Aorta (tissue), 5 donors: Measurements from ENCODE around the gene TSC22D4. TPM values are rescaled to one million over a fixed set of nuclear protein-coding genes. Genes with fewer than 3 reads are reported as not detected.
A peak's percentile ranks its signal among the peaks of the same experiment; 100 is the strongest.

Experiments
- ATAC-seq: fragments of 200-7000 bp; cut with Tn5 transposase; one replicate; pipeline ENCODE4 v1.9.1; 2022; ENCODE audit warnings: moderate library complexity; ENCODE audit not compliant: low FRiP score
- DNase-seq, 2 donors: peaks; one replicate each; pipeline ENCODE4 v3.0.0-alpha.2; 2020
- H3K27ac ChIP-seq, 2 donors: one replicate each; pipeline ENCODE4 v1.5.1; 2013; ENCODE audit warnings: low read length in 2 of 2, mild to moderate bottlenecking in 2 of 2, moderate library complexity in 2 of 2, control low read depth in 1 of 2, inconsistent platforms in 1 of 2, low read depth in 1 of 2
- H3K27me3 ChIP-seq, 2 donors: one replicate each; pipeline ENCODE4 v1.6.1; 2013; ENCODE audit warnings: control low read depth in 1 of 2, low read length in 1 of 2, mild to moderate bottlenecking in 1 of 2, moderate library complexity in 1 of 2; ENCODE audit not compliant: insufficient read depth in 2 of 2, control insufficient read depth in 1 of 2
- H3K36me3 ChIP-seq, 2 donors: one replicate each; pipeline ENCODE4 v1.6.1; 2013; ENCODE audit warnings: control low read depth in 1 of 2, low read length in 1 of 2, mild to moderate bottlenecking in 1 of 2; ENCODE audit not compliant: insufficient read depth in 2 of 2, control insufficient read depth in 1 of 2
- H3K4me1 ChIP-seq, 2 donors: one replicate each; pipeline ENCODE4 v1.6.1; 2013; ENCODE audit warnings: low read length in 2 of 2, control low read depth in 1 of 2, mild to moderate bottlenecking in 1 of 2, moderate library complexity in 1 of 2; ENCODE audit not compliant: insufficient read depth in 2 of 2, control insufficient read depth in 1 of 2
- H3K4me3 ChIP-seq, 2 donors: one replicate each; pipeline ENCODE4 v1.5.1; 2013; ENCODE audit warnings: low read length in 2 of 2, control low read depth in 1 of 2, mild to moderate bottlenecking in 1 of 2
- H3K9me3 ChIP-seq: one replicate; pipeline ENCODE4 v1.6.1; 2013; ENCODE audit warnings: mild to moderate bottlenecking, low read length; ENCODE audit not compliant: control insufficient read depth
- WGBS, 2 donors: extraction: QIAGEN DNeasy Blood & Tissue Kit; methylation state at CpG; one replicate each; pipeline ENCODE4 v1.1.7; 2013; 5-methylcytosine and 5-hydroxymethylcytosine counted together
- intact Hi-C, 2 donors: fragments of 100-400 bp; cut with DNase I; formaldehyde crosslinking; loops; one replicate each; pipeline versions ENCODE4 v1.14.2 to v1.15.0; 2022
- polyA plus RNA-seq, 2 donors: library from polyadenylated mRNA; stranded (reverse); fragments of 200-250 nt; gene quantifications; one replicate each; pipeline ENCODE4 v1.2.3, GENCODE V29; 2013
- total RNA-seq, 2 donors: library from RNA; stranded (reverse); fragmentation: NEBNext Ultra II Directional; extraction: Animal tissue kit (Norgen Biotek cat#: 25700); gene quantifications; one replicate each; pipeline ENCODE4 v1.2.1, GENCODE V29; 2021
- donor health status: healthy with polysubstance abuse.
- donor health status: Bipolar disorder and iron deficiency.
- donor health status: DM: no; HTN: no; CAD: no.
- donor health status: DM: no; HTN: no; CAD: no.
- donor health status: DM: yes; HTN: yes; CAD: no.

TSC22D4 gene
- total and polyA plus RNA-seq, 4 donors: 18.8 to 46.5 (median 33.3) TPM

DNA sequence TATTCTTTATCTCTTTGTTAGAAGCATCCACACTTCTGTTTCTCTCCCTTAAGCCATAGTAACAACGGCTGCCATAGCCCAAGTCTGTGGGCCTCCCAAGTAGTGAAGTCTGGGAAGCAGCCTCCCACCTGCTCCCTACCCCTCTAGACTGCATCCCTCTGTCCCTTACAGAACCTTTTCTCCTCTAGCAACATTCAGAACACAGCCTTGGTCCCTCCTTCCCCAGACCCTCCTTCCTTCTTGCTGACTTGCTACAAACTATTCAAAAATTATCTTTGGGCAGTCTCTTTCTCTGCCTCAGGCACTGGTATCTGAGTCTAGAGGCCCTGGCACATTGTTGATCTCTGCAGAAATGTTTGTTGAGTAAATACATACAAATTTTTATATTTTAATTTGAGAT is 2.5 kb upstream of the TSC22D4 start:
- intact Hi-C loops: no loop called here
- H3K36me3 ChIP-seq: no peaks in the 10 kb centered on the region
- 87 to 92% methylated on average over 1 of the region's 1 CpG for WGBS, 2 donors
- no peaks in the 10 kb centered on the region for H3K9me3 ChIP-seq
- H3K4me3 ChIP-seq: no peak overlapping the region
- DNase-seq: no peak
- ATAC-seq: no peak
- H3K27ac ChIP-seq: no peak overlapping the region
- no peaks in the 10 kb centered on the region for H3K4me1 ChIP-seq
- H3K27me3 ChIP-seq: no peaks in the 10 kb centered on the region

DNA sequence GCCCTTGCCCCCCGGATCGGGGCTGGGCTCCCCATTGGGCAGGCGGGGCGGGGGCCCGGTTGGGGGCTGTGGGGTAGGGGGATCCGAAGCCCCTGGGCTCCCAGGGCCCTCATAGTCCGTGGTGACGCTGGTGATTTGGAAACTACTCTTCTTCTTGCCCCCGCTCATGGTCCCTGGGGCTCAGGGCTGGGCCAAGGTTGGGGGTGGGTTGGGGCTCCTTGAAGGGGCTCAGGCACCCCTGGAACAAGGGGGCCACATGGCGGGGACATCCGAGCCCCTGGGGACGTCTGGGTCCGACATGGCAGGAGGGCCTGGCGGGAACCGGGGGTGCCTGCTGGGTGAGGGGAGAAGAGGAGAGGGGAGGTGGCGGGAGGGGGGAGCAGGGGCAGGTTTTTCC is 1.1 kb downstream of the TSC22D4 start:
- Histone ChIP-seq H3K4me3 (peak overlapping the region; percentile 85 to 91), H3K4me1 (no peaks in the 10 kb centered on the region), H3K27ac (no peak overlapping the region), H3K9me3 (no peaks in the 10 kb centered on the region), H3K27me3 (no peaks in the 10 kb centered on the region), H3K36me3 (no peaks in the 10 kb centered on the region)
- WGBS, 2 donors: 1 to 2% methylated on average over 10 to 16 of the region's 16 CpGs
- intact Hi-C loops: loop anchor here in 1 of 2 donors (10.0 kb wide), 1 partner anchor 377 kb away; the partner anchor contains the start of gene SLC12A9
- ATAC-seq (no peak), DNase-seq (peak in 1 of 2 donors; percentile 76)

DNA sequence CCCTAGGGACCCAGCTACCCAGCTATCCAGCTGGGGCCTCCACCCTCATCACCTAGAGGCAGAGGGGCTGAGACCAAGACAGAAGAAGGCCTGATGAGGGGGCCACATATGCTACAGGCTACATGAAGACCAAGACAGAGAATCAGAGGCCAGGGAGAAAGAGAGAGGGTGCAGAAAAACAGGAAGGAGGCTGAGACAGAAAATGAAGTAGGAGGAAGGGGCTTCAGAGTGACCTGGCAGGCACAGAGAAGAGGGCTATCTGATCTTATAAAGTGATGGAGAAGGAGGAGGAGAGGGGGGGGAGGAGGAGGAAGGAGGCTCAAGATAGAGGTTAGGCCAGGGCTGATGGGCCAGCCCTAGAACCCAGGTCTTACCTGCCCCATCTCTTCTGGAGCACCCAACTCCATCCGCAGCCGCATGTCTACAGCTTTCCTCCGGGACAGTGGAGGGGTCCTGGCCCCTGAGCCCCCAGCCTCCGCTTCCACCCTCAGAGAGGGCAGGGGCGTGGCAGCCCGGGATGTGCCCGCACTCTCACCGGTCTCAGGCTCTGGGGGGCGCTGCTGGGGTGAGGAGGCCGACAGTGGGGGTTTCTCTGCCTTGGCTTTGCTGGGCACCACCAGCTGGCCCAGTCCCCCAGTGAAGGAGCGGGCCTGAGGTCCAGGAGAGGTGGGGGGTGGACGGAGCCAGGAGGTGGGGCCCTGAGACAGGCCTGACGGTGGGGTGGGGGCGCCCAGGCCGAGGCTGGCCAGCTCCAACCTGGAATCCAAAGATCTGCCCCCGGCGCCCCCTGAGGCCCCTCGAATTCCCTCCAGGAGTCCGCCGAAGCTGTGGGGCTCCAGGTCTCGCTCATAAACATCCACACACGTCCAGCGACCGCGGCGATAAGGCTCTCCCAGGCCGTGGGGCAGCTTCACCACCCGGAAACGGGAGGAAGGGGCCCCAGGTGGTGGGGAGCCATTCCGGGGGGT is 1.8 kb downstream of the TSC22D4 start:
- no peaks in the 10 kb centered on the region for H3K9me3 ChIP-seq
- H3K4me3 ChIP-seq: peak overlapping the region; percentile 85 to 91
- ATAC-seq: peak; percentile 1
- H3K27me3 ChIP-seq: no peaks in the 10 kb centered on the region
- WGBS, 2 donors: 14% methylated on average over 27 to 30 of the region's 30 CpGs
- peak in 1 of 2 donors; percentile 81 for DNase-seq
- H3K36me3 ChIP-seq: no peaks in the 10 kb centered on the region
- no peaks in the 10 kb centered on the region for H3K4me1 ChIP-seq
- H3K27ac ChIP-seq: no peak overlapping the region
- intact Hi-C loops: loop anchor here in 1 of 2 donors (10.0 kb wide), 1 partner anchor 378 kb away; the partner anchor contains the start of gene SLC12A9

GRCh38 chr7:100476101-100476780 is 2.8 kb downstream of the TSC22D4 start:
- intact Hi-C loops: loop anchor here in 1 of 2 donors (10.0 kb wide), 1 partner anchor 379 kb away; the partner anchor contains the start of gene SLC12A9
- Histone ChIP-seq H3K27ac (no peak overlapping the region), H3K4me3 (no peak overlapping the region), H3K27me3 (no peaks in the 10 kb centered on the region), H3K4me1 (no peaks in the 10 kb centered on the region), H3K36me3 (no peaks in the 10 kb centered on the region), H3K9me3 (no peaks in the 10 kb centered on the region)
- WGBS, 2 donors: 11 to 12% methylated on average over 6 of the region's 6 CpGs
- no peak for DNase-seq
- ATAC-seq: no peak

- no peaks in the 10 kb centered on the region for H3K9me3 ChIP-seq
- H3K4me1 ChIP-seq: no peaks in the 10 kb centered on the region
- no peak overlapping the region for H3K27ac ChIP-seq
- ATAC-seq: no peak
- H3K4me3 ChIP-seq: no peak overlapping the region
- H3K36me3 ChIP-seq: no peaks in the 10 kb centered on the region
- H3K27me3 ChIP-seq: no peaks in the 10 kb centered on the region
- WGBS, 2 donors: 54 to 60% methylated on average over 9 of the region's 9 CpGs
- peak in 1 of 2 donors; percentile 74 for DNase-seq
- intact Hi-C loops: loop anchor here in 1 of 2 donors (10.0 kb wide), 1 partner anchor 379 kb away; the partner anchor contains the start of gene SLC12A9
Observed at GRCh38 chr7:100475549-100475948, 3.5 kb downstream of the TSC22D4 start.

GRCh38 chr7:100472854-100473499 is 6.0 kb downstream of the TSC22D4 start:
- no peaks in the 10 kb centered on the region for H3K9me3 ChIP-seq
- ATAC-seq (no peak), DNase-seq (peak; percentile 63 to 79)
- H3K36me3 ChIP-seq: no peaks in the 10 kb centered on the region
- H3K27me3 ChIP-seq: no peaks in the 10 kb centered on the region
- H3K27ac ChIP-seq: peak overlapping the region in 1 of 2 donors; percentile 33
- H3K4me1 ChIP-seq: no peaks in the 10 kb centered on the region
- intact Hi-C loops: loop anchor here in 1 of 2 donors (10.0 kb wide), 1 partner anchor 382 kb away; the partner anchor contains the start of gene SLC12A9
- H3K4me3 ChIP-seq: no peak overlapping the region
- WGBS, 2 donors: 44 to 46% methylated on average over 14 of the region's 14 CpGs

DNA sequence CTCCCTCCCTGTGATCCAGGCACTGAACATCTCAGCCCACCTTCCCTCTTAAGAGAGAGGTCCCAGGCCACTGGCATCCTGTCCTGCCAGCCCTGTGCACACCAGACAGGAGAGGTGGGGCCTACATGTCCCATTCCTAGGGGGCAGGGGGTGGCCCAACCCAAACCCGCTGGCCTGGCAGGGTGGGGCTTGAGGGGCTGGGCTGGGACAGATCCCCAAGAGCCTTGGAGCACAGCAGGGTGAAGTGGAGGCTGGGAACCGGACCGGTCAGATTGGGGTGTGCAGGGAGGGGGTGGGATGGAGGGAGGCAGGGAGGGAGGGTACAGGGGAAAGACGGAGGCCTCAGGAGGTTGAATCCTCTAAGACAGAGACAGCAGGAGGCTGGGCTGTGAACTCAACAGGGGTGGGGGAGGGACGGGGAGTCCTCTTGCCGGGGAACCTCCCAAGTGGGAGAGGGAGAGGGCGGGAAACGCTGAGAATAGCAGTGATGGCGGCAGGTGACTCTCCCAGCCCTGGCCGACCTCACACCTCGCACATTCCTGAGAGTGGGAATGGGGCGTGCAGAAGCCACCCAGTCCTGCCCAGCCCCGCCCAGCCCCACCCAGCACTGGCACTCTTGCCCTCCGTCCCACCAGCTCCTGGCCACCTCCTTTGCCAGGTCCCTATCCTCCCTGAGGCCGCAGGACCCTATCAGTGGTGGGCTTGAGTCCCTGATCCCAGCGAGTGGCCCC is 6.7 kb downstream of the TSC22D4 start:
- 67 to 75% methylated on average over 16 of the region's 16 CpGs for WGBS, 2 donors
- intact Hi-C loops: loop anchor here in 1 of 2 donors (10.0 kb wide), 1 partner anchor 383 kb away; the partner anchor contains the start of gene SLC12A9
- Histone ChIP-seq H3K36me3 (no peaks in the 10 kb centered on the region), H3K27me3 (no peaks in the 10 kb centered on the region), H3K27ac (no peak overlapping the region), H3K4me1 (no peaks in the 10 kb centered on the region), H3K9me3 (no peaks in the 10 kb centered on the region), H3K4me3 (no peak overlapping the region)
- ATAC-seq: no peak
- no peak for DNase-seq
